GM18498 (cell line): ENCODE measurements around the gene SKI.

Experiments used
- ATAC-seq: cut with Tn5 transposase; IDR thresholded peaks from one replicate; pipeline ENCODE4 v1.9.1; 2021; ENCODE audit warnings: mild to moderate bottlenecking, moderate library complexity; ENCODE audit not compliant: unreplicated experiment

The SKI gene

GRCh38 chr1:2335721-2336455 is 107.8 kb downstream of the SKI start:
- no peak for ATAC-seq

DNA sequence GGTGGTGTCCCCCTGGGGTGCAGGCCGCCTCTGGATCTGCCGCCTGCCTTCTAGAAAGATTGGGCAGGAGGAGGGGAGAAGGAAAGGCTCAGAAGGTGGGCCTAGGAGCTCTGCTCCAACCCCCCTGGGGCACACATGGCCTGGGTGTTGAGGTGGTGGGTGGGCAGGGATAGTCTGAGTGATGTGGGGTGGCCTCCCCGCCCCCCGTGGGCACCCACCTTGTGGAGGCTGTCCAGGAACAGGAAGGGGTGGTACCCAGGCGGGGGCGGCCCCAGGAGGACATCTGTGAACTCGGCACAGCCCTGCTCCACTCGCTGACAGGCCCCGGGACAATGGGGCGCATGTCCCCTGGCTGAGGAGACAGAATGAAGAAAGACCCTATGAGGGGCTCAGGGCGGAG is 108.4 kb downstream of the SKI start:
- no peak for ATAC-seq

DNA sequence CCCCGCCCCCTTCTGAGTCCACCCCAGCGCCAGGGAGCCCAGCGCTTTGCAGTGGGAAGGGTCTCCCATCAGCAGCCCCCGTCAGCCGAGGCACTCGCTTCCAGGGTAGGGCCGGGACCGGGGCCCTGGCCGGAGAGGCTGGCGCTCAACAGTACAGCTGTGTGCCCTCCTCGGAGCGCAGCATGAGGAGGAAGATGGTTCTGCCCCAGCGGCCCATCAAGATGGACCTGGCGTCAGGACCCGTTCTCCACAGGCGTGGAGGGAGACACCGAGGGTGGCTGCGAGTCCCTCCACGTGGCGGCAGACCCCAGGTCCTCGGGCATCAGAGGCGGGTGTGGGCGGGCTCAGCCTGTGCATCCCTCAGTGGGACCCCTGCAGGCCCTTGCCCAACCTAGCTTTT is 109.0 kb downstream of the SKI start:
- no peak for ATAC-seq

DNA sequence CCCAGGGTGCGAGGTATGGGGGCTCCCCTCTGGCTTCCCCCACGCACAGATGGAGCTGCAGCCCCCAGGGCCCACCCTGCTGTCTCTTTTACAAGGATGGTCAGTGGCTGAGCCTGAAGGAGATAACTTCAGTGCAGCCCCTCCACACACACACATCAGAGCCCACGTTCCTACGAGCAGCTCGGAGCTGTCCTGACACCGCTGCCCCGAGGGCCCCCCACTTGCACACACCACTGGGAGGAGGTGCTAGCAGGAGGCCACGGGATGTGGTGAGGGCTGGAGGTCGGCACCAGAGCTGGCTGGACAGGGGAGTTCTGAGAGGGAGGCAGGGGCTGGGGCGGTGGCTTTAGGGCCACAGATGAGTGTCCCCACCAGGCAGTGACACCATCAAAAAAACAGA is 109.4 kb downstream of the SKI start:
- no peak for ATAC-seq

DNA sequence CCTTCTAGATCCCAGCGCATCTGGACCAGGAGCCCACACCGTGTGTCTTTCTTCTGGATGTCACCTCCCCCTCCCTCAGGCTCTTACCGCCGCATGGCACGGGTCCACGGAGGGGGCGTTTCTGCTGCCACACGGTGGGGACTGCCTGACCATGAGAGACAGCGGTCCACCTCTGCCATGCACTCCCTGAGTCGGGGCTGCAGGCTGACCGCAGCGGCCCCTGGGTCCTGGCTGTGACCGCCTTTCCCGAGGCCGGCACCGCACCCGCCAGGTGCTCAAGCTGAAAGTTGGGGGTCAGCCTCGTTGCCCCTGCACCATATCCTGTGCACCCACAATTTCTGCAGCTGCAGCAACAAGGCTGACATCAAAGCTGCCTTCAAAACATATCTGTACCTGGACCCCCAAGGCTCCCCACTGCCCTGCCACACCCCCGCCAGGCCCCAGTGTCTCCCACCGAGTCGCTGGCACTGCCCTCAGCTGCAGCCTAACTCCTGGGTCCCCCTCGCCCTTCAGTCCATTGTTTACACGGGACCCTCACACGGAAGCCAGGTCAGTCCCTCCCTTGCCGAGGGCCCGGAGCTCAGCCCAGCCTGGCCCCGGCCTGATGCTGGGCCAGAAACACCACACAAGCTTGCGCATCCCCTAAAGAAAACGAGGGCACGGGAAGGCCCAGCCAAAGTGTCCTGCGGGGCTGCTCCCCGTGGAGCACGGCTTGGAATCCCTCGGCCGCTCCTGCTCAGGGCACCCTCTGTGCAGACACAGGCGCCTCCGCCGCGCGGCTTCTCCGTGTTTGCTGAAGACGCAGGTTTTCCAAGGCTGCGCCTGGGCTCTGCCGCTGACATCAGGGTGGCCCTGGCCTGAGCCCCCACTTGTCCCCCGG is 111.3 kb downstream of the SKI start:
- ATAC-seq, result no peak

DNA sequence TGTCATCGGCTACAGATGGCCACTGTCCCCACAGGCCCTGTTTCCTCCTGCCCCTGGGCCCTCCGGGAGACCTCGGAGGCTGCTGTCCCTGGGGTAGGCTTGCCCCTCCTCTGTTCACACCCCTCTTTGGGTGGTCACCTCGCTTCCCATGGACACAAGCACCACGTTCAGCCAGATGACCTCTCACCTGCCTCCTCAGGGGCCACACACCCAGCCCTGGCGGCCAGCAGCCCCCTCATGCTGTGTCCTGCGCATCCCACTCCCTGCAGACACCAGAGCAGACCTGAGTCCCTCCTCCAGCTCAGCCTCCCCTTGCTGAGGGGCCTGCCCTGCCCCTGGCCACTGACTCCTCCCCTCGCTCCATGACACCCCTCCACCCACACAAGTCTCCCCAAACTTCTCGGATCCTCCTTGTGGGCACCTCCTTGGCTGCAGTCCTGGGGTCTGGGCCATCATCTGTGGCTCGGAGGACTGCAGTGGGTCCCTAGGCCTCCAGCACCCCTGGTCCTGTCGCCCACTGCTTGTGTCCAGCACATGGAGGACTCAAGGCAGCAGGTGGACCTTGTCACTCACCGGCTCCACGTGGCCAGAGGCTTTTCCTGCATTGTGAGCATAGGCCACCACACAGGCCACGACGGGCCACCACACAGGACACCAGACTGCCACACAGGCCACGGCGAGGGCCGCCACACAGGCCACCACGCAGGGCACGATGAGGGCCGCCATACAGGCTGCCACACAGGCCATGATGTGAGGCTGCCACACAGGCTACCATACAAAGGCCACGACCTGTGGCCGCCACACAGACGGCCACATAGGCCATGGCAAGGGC is 112.2 kb downstream of the SKI start:
- no peak for ATAC-seq

- ATAC-seq, result no peak
These were observed 112.8 kb downstream of the SKI start for GRCh38 chr1:2340918-2341254.

DNA sequence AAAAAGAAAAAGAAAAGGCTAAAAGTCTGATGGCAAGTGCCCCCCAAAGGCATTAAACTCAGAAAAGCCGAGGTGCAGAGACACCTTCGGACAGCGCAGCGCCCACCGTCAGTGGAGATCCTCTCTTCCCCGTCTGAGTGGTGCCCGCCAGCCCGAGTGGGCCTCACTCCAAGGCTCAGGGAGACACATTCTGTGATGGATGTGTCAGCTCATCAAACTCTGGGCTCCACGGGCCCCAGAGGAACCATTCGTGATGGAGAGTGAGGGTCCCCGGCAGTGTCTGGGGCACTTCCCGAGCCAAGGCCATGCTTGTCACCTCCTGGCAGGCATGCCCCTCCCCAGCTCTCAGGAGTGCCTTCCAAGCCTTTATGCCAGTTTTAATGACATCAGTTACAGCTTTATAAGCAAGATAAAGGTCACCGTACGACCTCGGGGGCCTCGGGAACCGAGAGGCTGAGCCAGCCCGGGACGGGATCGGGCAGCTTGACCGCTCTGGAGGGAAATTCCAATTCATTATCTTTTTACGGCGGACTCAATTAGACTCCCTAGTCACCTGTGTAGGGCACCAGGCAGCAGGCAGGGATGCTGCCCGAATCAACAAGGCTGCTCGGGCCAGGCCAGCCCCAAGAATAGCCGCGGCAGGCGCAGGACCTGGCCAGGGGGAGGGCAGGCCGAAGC is 113.7 kb downstream of the SKI start:
- no peak for ATAC-seq

DNA sequence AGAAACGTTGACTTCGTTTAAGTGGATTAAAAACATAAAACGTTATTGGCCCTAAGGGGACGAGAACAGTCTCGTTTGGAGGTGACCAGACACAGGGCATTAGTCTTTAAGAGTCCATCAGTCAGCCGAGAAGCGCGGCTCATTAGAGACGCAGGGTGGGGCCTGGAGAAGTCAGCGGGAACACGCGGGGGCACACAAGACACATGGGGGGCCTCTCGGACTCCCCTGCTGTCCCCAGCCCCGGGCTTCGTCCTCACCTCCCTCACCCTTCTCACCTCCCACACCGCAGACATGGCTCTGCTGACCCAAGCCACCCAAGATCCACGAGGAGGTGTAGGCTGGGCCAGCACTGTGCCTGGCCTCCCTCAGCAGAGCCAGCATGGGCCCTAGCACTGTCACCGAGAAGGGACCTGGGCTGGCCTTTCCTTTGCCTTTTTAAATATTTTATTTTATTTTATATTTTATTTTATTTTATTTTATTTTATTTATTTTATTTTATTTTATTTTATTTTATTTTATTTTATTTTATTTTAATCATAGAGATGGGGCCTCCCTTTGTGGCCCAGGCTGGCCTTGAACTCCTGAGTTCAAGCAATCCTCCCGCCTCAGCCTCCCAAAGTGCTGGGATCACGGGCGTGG is 114.4 kb downstream of the SKI start:
- ATAC-seq, result no peak

- no peak for ATAC-seq
These were observed 115.2 kb downstream of the SKI start for GRCh38 chr1:2343023-2343935.

DNA sequence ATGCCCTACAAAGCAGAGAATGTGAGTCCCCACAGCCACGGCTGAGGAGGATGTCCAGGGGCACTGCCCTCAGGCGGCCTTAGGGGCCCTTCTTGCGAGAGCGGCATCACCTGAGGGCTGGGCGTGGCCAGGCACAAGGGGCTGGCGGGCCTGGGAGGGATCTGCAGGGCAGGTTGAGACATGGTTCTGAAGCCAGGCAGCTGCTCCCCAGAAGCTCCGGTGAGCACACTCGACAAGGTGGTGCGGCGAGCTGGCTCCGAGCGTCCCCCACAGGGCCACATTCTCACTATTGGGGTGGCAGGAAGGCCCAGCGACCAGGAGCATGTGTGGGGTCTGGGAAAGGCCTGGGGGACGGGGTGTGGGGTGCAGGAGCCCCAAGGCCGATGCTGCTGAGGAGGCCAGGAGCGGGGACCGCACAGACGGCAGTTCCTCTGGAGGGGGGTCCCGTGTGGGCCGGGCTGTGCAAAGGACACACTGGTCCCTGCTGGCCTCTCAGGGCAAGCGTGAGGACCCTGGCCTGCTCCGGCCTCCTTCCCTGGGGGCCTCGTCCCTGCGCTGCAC is 116.1 kb downstream of the SKI start:
- ATAC-seq, result no peak

GRCh38 chr1:2344744-2345296 is 116.7 kb downstream of the SKI start:
- no peak for ATAC-seq

DNA sequence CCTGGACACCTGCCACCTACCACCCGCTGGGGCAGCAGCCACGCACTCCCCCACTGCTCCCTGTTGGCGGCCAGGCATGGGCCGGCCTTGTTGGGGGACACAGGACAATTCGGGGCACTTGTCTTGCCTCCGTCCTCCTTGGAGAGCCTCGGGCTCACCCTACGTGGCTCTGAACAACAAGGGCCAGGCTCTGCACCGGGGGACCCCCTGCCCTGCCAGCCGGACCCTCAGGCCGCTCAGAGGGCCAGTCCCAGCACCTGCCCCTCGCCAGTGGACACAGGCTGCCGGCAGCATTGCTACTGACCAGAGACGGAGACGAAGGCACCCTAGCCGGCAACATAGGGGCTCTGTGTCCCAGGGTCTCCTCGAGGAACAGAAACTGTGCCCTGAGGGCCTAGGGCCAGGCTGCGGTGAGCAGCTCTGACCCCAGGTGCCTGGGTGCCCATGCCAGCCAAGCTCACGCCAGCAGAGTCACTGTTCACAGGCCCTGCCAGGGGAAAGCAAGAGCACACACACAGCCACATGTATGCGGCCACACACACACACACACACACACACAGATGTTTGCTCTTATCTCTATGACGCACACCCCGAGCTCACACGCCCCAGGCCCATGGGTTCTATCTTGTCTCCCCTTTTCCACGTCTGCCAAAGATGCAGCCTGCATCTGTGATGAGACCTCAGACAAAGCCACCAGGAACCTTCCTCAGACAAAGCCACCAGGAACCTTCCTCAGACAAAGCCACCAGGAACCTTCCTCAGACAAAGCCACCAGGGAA is 117.4 kb downstream of the SKI start:
- no peak for ATAC-seq

DNA sequence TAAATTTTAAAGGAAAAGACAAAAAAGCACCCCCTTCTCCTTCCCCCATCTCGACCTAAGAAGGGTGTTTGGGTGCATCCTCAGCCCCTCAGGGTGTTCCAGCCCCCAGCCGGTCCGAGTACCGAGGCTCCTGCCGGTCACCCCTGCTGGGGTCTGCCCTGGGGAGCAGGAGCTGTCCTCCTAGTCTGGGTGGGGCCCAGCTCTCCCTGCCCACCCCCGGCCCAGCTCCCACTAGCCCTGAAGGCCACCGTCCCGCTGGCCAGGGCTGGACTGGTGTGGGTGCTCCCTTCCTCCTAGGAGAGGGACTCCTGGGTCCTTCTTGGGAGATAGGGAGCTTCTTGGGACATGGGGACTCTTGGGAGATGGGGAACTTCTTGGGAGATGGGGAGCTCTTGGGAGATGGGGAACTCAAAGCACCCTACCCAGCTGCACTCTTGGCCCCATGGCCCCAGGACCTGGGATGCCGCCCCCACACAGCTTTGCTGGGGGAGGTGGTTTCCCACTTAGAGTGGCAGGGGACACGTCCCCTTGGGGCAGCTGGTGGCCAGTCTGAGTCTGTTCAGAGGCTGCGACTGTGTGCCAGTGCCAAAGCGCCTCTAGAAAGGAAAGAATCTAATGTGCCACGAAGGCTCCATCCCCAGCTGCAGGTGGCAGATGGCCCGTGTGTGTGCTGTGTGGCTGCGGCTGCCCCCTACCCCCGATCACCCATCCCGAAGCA is 118.7 kb downstream of the SKI start:
- ATAC-seq, result no peak

GRCh38 chr1:2347409-2347785 is 119.3 kb downstream of the SKI start:
- no peak for ATAC-seq

DNA sequence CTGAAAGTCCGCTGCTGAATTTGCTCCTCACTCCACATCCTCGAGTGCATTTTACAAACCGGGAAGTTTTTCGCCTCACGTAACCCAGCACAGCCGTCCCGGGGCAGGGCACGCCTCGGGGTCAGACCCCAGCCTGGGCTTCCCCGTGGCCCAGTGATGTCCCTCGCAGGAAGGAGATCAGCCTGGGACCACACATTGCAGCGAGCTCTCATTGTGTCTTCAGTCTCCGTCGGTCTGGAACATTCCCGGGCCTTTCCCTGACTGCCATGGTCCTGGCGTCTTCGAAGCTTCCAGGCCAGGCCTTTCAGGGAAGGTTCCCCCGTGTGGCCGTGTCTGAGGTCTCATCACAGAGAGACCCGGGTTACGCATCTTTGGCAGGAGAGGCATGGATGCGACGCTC is 119.8 kb downstream of the SKI start:
- no peak for ATAC-seq
